ENCODE results near the gene PAXX.

PAXX gene

DNA sequence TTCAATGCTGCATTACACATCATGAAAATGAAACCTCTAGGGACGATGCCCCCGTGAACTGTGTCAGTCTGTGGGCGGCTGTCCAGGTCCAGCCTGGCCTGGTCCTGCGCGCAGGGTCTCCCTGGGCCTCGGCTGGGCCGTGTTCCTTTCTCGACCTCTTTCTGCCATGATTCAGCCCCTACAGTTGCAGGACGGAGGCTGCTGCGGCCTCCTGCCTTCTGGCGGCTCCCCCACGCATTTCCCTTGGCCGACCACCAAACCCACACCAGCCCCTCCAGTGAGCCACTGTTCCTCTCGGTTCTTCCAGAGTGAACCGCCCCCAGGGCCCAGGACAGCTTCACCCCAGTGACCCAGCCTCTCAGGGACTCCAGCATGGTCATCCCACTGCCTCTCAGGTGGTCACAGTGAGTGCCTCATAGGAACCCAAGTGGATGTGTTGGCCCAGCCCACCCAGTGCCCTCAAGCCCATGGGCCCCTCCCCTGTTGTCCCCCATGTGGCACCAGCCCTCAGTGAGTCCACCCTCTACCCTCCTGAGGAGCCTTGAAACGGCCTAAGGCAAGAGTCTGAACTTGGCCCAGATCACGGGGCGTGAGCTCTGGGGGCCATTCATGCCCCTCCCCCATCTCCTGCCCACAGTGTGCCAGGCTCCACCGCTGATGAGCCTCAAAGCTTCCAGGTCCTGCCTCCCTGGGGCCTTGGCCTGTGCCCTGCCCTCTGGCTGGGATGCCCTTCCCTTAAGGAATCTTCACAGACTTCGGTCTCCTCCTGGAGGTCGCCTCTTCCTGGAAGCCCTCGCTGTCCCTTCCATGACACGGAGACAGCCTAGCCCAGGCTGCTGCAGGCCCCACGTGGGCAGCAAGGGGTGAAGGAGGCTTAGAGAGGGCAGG lies 14.1 kb downstream of the PAXX start:
- no peak for DNase-seq

DNA sequence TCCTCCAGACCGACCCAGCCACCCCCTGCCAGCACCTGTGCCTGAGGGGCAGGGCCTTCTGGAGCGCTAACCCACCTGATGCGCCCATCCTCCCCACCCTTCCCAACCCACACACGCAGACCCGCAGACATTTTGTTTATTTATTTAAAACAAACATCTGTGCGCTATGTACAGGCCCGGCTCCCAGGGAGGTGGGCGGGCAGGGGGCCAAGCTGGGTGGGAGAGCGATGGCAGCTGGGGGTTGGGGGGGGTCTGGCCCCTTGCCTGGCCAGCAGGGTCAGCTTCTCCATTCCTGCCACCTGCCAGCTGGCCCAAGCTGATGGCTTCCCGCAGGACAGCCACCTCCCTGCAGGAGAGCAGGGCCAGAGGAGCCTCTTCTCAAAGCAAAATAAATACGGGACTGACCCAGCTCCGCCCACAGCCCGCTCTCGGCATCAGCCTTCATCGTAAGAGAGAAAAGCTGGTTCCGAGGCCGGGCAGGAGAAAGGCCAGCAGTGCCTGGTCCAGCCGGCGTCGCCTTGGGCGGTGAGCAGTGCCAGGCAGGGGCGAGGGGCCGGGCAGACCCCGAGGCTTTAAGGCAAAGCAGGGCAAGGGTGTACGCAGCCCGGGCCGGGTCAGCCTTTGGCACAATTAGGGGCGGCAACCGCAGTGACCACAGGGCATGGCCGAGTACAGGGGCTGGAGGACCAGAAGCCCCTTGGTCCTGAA lies 15.0 kb downstream of the PAXX start:
- DNase-seq = no peak

DNA sequence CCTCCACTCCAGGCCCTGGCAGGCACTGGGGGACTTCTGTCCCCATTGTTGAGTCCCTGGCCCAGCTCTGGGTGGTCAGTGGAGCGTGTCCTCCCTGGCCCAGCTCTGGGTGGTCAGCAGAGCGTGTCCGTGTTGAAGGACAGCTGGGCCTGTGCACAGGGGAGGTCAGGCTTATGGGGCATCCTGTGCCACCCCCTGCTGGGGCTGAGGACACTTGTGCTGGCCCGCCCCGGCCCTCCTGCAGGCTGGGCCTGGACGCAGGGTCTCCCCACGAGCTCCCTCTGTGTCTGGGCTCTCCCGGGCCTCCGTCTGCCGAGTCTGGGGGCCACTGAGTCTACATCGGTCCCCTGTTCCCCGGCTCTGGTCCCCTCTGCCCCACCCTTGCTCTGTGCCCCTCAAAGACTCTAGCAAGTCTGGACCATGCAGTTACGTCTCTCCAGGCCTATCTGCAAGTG lies 15.6 kb downstream of the PAXX start:
- no peak for DNase-seq

DNA sequence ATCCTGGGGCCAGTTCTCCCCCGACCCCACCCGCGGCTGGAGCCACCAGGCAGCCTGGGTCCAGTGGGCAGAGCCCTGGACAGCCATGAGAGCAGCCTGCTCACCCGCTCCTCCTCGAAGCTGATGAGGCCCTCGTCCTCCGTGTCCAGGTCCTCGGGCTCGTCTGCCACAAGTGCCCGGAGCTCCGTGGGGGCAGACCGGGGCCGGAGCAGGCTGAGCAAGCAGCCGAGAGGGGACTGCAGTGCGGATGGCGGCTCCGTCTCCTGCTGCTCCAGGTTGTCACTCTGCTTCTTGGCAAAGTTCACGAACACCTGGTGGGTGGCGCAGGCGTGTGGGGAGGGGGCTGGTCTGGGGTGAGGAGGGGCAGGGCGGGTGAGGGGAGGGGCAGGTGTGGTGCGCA lies 16.1 kb downstream of the PAXX start:
- DNase-seq = no peak

DNA sequence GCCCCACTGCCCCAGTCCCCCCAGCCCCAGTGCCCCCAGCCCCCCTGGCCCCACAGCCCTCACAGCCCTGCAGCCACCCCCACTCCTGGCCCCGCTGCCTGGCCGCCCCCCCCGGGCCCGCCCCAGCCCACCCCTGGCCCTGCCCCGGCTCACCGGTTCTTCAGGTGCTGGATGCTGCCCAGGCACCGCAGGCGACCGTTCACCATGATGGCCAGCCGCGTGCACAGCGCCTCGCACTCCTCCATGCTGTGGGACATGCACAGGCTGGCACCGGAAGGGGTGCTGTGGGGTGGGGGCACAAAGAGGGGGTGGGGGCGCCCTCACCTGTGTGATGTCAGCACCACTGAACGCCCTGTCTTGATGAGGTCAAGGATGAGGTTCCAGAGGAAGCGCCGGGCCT lies 17.0 kb downstream of the PAXX start:
- no peak for DNase-seq

DNA sequence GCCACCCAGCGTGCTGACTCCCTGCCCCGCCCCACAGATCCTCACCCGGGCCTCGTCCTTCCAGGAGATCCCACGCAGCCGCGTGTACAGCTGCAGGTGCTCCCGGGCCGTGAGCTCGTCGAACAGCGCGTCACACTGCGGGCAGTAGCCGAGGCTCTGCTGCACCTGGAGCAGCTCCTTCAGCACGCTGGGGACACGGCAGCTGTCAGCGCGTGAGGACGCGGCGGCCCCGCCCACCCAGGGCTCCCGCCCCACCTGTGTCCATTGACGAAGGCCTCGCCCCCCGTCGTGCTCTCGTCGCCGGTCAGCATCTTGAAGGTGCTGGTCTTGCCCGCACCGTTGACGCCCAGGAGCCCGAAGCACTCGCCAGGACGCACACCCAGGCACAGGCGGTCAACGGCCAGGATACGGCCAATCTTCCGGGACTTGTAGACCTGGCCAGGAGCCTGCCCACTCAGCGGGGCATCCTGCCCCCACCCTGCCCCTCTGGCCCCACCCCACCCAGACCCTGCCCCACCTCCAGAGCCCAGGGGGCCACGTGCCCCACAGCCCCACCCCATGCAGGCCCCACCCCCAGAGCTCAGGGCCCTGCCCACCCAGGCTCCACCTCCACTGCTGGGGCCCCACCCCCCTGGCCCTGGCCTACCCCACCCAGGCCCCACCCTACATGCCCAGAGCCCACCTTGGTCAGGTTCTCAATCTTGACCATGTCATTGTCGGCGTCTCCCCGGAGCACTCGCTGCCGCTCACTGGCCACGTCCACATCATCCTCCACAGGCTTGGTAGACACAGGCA lies 17.9 kb downstream of the PAXX start:
- DNase-seq = no peak

DNA sequence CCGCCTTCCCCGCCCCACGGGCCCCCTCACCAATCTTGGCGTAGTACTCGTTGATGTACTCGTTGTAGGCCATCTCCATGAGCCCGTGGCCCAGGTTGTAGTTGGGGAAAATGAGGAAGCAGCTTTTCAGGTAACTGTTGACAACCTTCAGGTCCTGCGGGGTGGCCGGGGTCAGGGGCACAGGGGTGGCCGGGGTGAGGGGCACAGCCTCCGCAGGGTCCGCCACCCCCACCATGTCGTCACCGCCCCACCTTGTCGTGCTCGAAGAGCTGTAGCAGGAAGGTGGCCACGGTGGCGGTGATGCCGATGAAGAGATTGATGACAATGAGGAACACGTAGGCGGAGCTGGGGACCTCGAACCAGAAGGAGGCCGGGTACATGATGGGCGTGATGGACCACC lies 18.9 kb downstream of the PAXX start:
- DNase-seq = no peak

DNA sequence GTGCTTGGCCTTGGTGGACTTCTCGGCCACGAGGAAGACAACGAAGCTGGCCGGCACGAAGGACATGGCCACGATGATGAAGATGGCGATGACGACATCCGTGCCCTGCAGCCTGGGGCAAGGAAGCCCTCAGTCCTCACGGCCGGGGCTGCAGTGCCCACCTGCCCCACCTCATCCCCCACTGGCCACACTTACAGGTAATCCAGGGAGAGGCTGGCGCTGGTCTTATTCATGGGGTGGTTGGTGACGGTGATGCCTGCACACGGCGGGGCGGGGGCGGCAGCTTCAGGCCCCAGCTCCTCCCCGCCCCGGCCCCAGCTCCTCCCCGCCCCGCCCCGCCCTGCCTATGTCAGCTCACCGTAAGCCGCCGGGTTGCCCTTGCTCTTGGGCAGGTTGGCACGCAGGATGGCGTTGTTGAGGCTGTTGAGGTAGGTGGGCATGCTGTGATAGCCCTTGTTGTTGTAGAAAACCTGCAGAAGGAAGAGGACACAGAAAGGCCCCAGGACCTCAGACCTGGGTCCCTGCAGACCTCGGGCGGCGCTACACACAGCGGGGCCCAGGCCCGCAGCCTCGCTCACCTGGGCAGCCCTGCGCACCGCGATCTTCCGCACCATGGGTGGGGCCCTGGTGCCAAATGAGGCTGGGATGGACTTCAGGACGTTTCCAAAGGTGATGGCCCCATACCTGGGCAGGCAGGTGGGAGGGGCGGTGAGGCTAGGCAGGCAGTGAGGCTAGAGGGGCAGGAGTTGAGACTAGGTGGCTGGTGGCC lies 19.9 kb downstream of the PAXX start:
- DNase-seq = no peak

DNA sequence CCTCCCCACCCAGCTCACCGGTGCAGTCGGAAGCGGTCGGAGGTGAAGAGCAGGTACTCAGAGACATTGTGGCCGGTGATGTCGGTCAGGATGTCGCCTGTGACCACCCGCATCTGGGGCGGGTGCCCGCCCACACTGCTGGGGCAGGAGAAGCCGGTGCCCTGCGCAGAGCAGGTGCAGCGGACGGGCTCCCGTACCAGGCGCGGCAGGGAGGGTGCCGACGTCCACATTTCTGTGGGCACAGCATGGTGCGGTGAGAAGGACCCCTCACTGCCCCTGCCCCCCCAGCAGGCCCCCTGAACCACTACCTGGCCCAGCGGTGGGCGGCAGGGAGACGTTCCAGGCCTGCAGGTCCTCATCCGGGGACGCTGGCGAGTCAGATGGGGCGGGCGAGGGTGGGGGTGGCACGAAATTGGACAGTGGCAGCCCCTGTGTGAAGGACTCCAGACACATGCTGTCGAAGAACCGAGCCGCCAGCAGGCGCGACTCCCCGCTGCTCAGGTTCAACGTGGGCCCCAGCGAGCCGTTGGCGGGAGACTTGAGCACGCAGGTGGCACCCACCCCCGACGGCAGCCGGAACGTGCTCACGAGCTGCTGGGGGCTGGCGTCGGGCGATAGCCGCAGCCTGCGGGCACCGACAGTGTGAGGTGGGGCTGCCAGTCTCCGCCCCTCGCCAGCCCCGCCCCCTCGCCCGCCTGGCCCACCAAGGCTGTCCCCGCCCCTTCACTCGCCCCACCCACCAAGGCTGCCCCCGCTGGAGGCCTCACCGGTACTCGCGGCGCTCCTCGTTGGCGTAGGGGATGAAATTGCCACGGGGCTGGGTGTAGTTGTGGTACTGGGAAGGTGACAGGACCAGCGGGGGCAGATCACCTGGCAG lies 20.7 kb downstream of the PAXX start:
- DNase-seq = no peak

DNA sequence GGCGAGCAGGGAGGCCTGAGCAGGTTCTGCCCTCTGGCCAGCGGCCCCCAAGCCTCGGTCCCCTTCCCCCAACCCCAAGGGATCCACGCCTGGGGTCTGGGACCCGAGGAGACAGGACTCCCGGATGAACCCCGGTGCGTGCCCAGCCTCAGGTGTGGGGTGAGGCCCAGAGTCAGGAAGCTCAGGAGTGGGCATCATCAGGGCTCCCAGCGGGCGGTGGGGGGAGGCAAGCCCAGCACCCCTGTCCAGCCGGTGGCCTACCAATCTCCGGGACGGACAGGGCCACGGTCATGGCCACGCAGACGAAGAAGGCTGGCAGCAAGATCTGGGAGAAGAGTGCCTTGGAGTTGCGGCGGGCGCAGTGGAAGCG lies 21.3 kb downstream of the PAXX start:
- no peak for DNase-seq

DNA sequence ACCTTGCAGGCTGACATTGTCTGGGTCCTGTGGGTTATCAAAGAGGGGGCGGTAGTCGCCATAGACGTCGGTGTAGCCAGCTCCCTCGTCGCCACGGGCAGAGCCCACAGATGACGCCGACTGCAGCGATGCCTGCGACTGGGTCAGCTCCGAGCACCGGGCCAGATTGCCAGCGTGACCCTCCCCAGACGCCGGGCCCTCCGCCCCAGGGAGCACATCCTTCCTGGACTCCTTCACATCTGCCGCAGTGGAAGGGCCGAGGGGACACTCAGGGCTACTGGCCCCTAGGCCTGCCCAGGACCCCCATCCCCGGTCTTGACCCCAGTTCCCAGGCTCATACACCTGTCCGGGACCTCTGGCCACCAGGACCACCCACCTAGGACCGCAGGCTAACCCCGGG lies 21.9 kb downstream of the PAXX start:
- DNase-seq = no peak

DNA sequence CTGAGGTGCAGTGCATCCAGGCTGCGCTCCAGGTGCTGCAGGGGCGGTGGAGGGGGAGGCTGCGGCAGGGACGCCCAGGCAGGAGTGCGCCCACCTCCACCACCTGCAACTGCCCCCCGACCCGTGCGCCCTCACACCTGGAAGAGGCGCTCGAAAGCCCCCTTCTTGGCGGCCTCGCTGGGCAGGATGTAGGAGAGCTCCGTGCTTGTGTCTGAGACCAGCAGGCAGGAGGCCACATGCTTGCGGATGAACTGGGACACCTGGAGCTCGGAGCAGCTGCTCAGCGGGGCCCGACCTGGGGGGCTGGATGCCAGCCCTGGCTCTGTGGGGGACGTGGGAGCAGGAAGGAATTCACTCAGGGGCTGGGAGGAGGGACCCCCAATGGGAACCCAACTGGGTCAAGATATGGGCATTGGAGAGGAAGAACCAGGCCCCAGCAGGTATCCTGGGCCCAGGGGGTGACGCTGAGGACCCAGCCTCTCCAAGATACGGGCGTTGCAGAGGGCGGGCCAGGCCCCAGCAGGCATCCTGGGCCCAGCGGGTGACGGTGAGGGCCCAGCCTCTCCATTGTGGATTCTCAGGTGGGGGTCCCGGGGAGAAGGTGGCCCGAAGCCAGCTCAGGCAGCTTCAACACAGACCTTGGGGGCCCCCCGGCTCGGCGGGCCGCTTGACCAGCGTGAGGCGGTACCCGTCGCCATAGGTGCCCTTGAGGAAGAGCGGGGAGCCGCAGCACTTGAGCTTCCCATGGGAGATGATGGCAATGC lies 22.7 kb downstream of the PAXX start:
- no peak for DNase-seq

DNA sequence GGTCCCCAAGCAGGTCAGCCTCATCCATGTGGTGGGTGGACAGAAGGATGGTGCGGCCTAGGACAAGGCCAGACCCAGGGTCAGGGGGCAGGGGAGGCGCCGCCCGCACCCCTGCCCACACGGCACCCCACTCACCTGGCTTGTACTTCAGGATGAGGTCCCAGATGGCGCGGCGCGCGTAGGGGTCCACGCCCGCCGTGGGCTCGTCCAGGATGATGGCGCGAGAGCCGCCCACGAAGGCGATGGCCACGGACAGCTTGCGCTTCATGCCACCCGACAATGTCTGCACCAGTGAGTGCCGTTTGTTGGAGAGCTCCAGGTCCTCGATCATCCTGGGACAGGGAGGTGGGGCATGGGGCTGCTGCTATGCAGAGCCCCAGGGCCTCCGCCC lies 23.3 kb downstream of the PAXX start:
- DNase-seq = no peak

DNA sequence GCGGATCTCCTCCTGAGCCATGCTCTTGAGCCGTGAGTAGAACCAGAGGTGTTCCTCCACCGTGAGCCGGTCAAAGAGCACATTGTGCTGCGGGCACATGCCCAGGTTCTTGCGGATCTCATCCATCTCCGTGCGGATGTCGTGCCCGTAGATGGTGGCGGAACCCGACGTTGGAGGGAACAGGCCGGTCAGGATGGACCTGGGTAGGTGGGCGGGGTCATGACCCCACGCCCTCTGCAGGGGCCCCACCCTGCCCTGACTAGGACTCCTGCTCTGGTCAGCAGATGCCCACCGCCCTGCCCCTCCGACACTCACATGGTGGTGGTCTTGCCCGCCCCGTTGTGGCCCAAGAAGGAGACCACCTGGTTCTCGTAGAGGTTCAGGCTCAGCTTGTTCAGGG lies 23.8 kb downstream of the PAXX start:
- no peak for DNase-seq

DNA sequence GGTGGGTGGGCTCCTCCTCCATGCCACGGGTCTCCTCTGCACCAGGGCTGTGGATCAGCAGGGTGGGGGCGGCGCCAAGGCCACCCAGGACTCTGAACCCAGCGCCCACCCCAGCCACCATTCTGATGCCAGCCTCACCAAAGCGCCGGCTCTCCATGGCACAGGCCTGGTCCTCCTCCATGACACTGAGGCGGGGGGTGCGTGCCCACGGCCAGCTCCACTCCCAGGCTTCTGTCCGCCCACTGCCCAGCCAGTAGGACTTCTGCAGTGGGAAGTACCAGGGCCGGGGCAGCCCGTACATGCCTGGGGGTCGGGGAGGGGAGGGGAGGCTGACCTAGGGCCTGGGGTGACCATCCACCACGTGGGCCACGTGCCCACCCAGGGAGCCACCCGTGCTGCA lies 24.2 kb downstream of the PAXX start:
- no peak for DNase-seq

DNA sequence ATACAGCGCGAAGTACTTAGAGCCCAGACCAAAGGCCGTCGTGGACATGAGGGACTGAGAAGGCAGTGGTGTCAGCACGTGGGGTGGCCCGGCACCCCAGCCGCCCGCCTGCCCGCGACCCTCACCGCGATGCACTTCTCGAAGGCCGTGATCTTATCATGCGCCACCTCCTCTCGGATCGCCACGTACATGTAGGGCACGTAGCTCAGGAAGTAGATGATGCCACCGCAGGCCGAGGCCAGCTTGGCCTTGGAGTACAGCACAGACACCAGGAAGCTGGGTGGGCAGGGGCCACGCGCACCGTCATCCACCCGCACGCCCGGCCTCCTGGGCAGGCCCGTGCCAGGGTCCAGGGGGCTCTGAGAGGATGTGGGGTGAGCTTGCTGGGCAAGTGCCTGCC lies 24.8 kb downstream of the PAXX start:
- no peak for DNase-seq

DNA sequence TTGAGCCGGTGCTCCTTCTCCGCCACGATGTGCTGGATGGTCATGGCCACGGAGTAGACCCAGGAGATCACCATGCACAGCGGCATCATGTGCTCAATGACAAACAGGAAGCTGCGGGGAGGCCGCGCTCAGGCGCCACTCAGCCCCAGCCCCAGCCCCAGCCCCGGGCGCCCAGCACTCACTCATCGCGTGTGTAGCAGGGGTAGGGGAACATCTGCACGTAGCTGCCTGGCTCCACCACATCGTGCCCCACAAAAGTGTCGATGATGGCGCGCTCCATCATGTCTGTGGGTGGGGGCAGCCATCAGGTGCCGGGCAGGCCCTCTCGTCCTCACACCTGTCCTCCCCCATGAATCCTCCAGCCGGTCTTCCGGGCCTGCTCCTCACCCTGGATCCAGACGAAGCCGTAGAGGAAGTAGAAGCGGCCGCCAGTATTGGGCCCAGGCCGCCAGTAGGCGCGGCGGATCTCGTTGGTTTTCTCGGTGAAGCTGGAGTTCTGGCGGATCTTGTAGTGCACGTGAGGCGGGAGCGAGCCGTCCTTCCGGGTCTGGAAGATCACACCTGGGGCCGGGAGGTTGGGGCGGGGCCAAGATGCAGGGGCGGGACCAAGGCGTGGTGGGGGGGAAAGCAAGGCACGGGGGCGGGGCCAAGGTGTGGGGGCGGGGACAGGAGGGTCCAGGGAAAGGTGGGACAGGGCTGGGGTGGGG lies 25.7 kb downstream of the PAXX start:
- no peak for DNase-seq

DNA sequence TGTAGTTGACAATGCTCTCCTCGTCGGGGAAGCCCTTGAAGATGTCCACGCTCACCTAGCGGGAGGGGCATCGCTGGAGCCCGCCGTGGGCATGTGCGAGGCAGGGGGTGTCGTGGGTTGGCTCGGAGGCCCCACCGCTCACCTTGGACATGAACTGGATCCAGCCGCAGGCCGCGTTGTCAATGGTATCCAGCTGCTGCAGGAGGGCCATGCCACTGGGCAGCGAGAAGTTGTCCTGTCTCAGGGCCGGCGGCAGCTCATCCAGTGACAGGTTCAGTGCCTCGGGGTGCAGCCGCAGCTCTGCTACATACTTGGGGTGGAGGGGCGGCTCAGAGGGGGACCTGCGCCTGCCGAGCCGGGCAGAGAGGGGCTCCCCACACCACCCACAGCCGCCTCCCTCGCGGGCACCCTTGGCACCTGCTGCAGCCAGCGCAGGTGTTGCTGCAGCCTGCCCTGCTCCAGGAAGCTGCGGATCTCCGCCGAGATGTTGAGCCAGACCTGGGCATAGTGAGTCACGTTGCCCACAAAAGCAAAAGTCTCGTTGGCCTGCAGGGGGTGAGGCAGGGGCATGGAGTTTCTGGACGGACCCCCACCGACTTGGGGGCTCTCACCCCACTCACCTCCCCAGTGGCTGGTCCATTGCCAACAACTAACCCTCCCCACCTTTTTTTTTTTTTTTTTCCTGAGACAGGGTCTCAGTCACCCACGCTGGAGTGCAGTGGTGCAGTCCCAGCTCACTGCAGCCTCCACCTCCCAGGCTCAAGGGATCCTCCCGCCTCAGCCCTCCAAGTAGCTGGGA lies 26.7 kb downstream of the PAXX start:
- no peak for DNase-seq

DNA sequence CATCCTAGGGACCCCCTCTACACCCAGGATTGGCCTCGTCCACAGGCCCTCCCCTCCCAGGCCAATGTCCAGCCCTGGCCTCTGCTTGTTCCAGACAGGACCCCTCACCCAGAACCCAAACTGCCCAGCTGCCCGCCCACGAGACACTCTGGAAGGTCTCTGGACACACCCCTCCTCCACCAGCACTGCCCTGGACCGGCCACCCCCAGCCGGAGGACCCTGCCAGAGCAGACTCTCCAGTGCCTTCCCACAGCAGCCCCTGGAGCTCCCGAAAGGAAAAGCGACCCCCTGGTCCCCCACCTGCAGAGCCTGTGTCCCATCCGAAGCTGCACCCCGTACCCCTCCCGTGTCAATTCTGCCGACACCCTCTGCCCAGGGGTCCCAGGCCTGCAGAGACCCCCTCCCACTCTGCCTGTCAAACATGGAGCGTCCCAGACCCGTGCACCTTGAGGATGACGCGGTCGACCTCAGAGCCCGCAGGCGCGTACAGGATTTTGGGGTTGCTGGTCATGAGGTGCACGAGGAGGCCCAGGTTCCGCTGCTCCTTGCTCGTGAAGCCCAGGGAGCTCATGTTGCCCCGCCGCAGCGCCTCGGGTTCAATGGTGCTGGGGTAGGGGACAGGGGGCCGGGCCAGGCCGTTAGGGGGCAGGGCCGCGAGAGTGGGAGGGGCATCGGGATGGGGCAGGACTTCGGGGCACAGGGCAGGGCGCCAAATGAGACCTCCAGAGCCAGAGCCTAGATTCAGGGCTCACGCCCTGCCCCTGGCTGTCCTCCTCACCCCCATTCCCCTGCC lies 27.9 kb downstream of the PAXX start:
- no peak for DNase-seq
